ENCODE results near the gene VAMP1. TPM values are rescaled to one million over a fixed set of nuclear protein-coding genes. Genes with fewer than 3 reads are reported as not detected.

Gene VAMP1
- total and polyA plus RNA-seq, 2 donors (not counting 3 experiments of a cell fraction or from before 2014, with no cell fraction given): 7.0 to 9.0 TPM

DNA sequence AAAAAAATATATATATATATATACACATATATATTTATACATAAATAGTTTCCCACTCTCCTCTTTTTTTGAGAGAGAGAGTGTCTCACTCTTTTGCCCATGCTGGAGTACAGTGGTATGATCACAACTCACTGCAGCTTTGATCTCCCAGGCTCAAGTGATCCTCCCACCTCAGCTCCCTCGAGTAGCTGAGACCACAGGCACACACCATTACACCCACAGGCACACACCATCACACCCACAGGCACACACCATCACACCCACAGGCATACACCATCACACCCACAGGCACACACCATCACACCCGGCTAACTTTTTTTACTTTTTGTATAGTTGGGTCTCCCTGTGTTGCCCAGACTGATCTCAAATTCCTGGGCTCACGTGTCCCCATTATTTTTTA is 49.7 kb upstream of the VAMP1 start:
- no peak for DNase-seq (ENCODE audit: low read depth, low spot score)
- no peak for TF ChIP-seq FOS (IDR thresholded peaks at IDR 0.05; ENCODE audit: borderline replicate concordance, insufficient read depth, low read length)
- no peak for TF ChIP-seq JUN (IDR thresholded peaks at IDR 0.05; ENCODE audit: borderline replicate concordance, insufficient read depth, insufficient read length, low read depth)
- no peak for TF ChIP-seq CTCF (IDR thresholded peaks at IDR 0.05; ENCODE audit: extremely low read depth in 1 of 2, insufficient read depth in 1 of 2, low read depth in 1 of 2, low read length in 2 of 2)
- TF ChIP-seq POLR2AphosphoS5 (IDR thresholded peaks at IDR 0.05; ENCODE audit: insufficient read depth, low read depth, low read length): no peak
- no peak for TF ChIP-seq POLR2A (IDR thresholded peaks at IDR 0.05; ENCODE audit: low read depth, low read length)
- Histone ChIP-seq H3K27ac (ENCODE audit: insufficient read depth, low read depth, low read length) (no peak overlapping the region), H3K79me2 (ENCODE audit: control insufficient read depth, insufficient read depth, low read length) (no peaks in the 10 kb centered on the region), H2AFZ (ENCODE audit: low read depth, low read length) (no peak overlapping the region), H3K9me3 (replicated peaks; ENCODE audit: control insufficient read depth, insufficient read depth, low read length) (no peaks in the 10 kb centered on the region), H3K4me2 (ENCODE audit: insufficient read depth, low read length) (no peak overlapping the region), H3K36me3 (ENCODE audit: control insufficient read depth in 2 of 2, extremely low read depth in 1 of 2, insufficient read depth in 2 of 2, low read length in 2 of 2) (peaks cover 34 to 39% of the 10 kb centered on the region in 2 experiments), H3K4me3 (replicated peaks in 1 of 3; ENCODE audit: insufficient read depth in 1 of 3, low read depth in 1 of 3, low read length in 3 of 3) (no peak overlapping the region), H3K9me1 (replicated peaks; ENCODE audit: control insufficient read depth, extremely low read depth, insufficient read depth, low read length) (no peaks in the 10 kb centered on the region), H3K4me1 (ENCODE audit: control insufficient read depth, extremely low read depth, insufficient read depth, low read length) (no peaks in the 10 kb centered on the region), H3K27me3 (ENCODE audit: control insufficient read depth in 2 of 2, insufficient read depth in 2 of 2, low read length in 2 of 2) (no peaks in the 10 kb centered on the region), H3K9ac (replicated peaks; ENCODE audit: extremely low read depth, insufficient read depth, low read length) (no peak overlapping the region), H4K20me1 (replicated peaks; ENCODE audit: control insufficient read depth, extremely low read depth, insufficient read depth, low read length) (no peaks in the 10 kb centered on the region)
- dilution Hi-C loops (cut with MboI; ENCODE audit: extremely low pct_ligation_motif_present, low sequenced_read_pairs) (no loop called here), intact Hi-C loops (cut with micrococcal nuclease) (no loop called here)
- no peak for FAIRE-seq
- ChIA-PET CTCF (interaction anchor here (1.0 to 1.3 kb wide), 3 partner anchors 12 to 50 kb away, joined by 3 read pairs; no protein-coding TSS in a partner anchor), POLR2A (no interaction called here)
- no TSS peak for BruUV-seq (replicated peaks)

DNA sequence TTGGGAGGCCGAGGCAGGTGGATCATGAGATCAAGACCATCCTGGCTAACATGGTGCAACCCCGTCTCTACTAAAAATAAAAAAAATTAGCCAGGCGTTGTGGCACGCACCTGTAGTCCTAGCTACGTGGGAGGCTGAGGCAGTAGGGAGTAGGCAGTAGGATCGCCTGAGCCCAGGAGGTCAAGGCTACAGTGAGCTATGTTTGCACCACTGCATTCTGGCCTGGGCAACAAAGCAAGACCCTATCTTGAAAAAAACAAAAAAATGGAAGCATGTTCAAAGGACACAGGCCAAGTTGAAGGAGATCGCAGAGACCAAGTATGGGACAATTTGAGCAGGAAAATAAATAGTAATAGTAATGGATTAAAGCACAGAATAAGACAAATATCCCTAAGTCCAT is 37.6 kb upstream of the VAMP1 start:
- H3K9me1 ChIP-seq (replicated peaks; ENCODE audit: control insufficient read depth, extremely low read depth, insufficient read depth, low read length): no peaks in the 10 kb centered on the region
- TSS peak; percentile 25 for BruUV-seq (replicated peaks)
- H3K79me2 ChIP-seq (ENCODE audit: control insufficient read depth, insufficient read depth, low read length): peaks cover 32% of the 10 kb centered on the region
- H3K27ac ChIP-seq (ENCODE audit: insufficient read depth, low read depth, low read length): no peak overlapping the region
- POLR2A ChIA-PET: interaction anchor here (0.9 kb wide), 1 partner anchor 15 kb away, joined by 3 read pairs; the partner anchor contains the start of gene MRPL51
- H3K4me2 ChIP-seq (ENCODE audit: insufficient read depth, low read length): no peak overlapping the region
- peaks cover 2% of the 10 kb centered on the region for H3K4me1 ChIP-seq (ENCODE audit: control insufficient read depth, extremely low read depth, insufficient read depth, low read length)
- no peak for DNase-seq (ENCODE audit: low read depth, low spot score)
- no peaks in the 10 kb centered on the region for H3K9me3 ChIP-seq (replicated peaks; ENCODE audit: control insufficient read depth, insufficient read depth, low read length)
- TF ChIP-seq MAX (IDR thresholded peaks at IDR 0.05; ENCODE audit: insufficient read depth, insufficient read length): no peak
- no peak for TF ChIP-seq FOS (IDR thresholded peaks at IDR 0.05; ENCODE audit: borderline replicate concordance, insufficient read depth, low read length)
- TF ChIP-seq POLR2A (IDR thresholded peaks at IDR 0.05; ENCODE audit: low read depth, low read length): no peak
- no peaks in the 10 kb centered on the region for H3K27me3 ChIP-seq (ENCODE audit: control insufficient read depth in 2 of 2, insufficient read depth in 2 of 2, low read length in 2 of 2)
- H2AFZ ChIP-seq (ENCODE audit: low read depth, low read length): no peak overlapping the region
- intact Hi-C loops (cut with micrococcal nuclease) (no loop called here), dilution Hi-C loops (cut with MboI; ENCODE audit: extremely low pct_ligation_motif_present, low sequenced_read_pairs) (no loop called here)
- no peaks in the 10 kb centered on the region for H4K20me1 ChIP-seq (replicated peaks; ENCODE audit: control insufficient read depth, extremely low read depth, insufficient read depth, low read length)
- CTCF ChIA-PET: interaction anchor here (0.9 to 1.2 kb wide), 2 partner anchors 15 to 30 kb away, joined by 3 to 5 read pairs; partner anchors contain the start of gene MRPL51
- no peak overlapping the region for H3K9ac ChIP-seq (replicated peaks; ENCODE audit: extremely low read depth, insufficient read depth, low read length)
- peaks cover 6 to 7% of the 10 kb centered on the region in 2 experiments for H3K36me3 ChIP-seq (ENCODE audit: control insufficient read depth in 2 of 2, extremely low read depth in 1 of 2, insufficient read depth in 2 of 2, low read length in 2 of 2)
- no peak overlapping the region for H3K4me3 ChIP-seq (replicated peaks in 1 of 3; ENCODE audit: insufficient read depth in 1 of 3, low read depth in 1 of 3, low read length in 3 of 3)
- FAIRE-seq: no peak

All from endothelial cell of umbilical vein (primary cell).